Measurements from ENCODE around the gene LPAR1.

The LPAR1 gene

GRCh38 chr9:110939047-110939446 is 99.2 kb downstream of the LPAR1 start:
- no peak overlapping the region for H3K9ac ChIP-seq (ENCODE audit: low read depth, low read length, poor library complexity, severe bottlenecking)
- no peaks in the 10 kb centered on the region for H3K27me3 ChIP-seq (ENCODE audit: insufficient read depth, low read length, poor library complexity, severe bottlenecking)
- no peak overlapping the region for H2AFZ ChIP-seq (ENCODE audit: low read length)
- H3K79me2 ChIP-seq (ENCODE audit: insufficient read depth, low read length) = no peaks in the 10 kb centered on the region
- no peaks in the 10 kb centered on the region for H4K20me1 ChIP-seq (ENCODE audit: insufficient read depth, low read length, poor library complexity, severe bottlenecking)
- no peaks in the 10 kb centered on the region for H3K9me2 ChIP-seq (replicated peaks; ENCODE audit: low read depth, low read length)
- H3K36me3 ChIP-seq (ENCODE audit: insufficient read depth, low read length) = no peaks in the 10 kb centered on the region
- H3K4me2 ChIP-seq (ENCODE audit: low read depth, low read length, poor library complexity, severe bottlenecking) = no peak overlapping the region
- no peaks in the 10 kb centered on the region for H3K9me3 ChIP-seq (ENCODE audit: insufficient read depth, low read depth, low read length)
- H3F3A ChIP-seq (ENCODE audit: low read depth) = no peaks in the 10 kb centered on the region
- TF ChIP-seq EZH2phosphoT487 (IDR thresholded peaks at IDR 0.05; ENCODE audit: borderline replicate concordance) (no peak), CTCF (conservative IDR thresholded peaks at IDR 0.05; ENCODE audit: low read length) (no peak)
- H3K4me1 ChIP-seq (ENCODE audit: insufficient read depth, low read length, poor library complexity, severe bottlenecking) = no peaks in the 10 kb centered on the region
- no peak overlapping the region for H3K4me3 ChIP-seq (ENCODE audit: low read length, poor library complexity, severe bottlenecking)

- H4K20me1 ChIP-seq (ENCODE audit: insufficient read depth, low read length, poor library complexity, severe bottlenecking) = no peaks in the 10 kb centered on the region
- no peaks in the 10 kb centered on the region for H3K36me3 ChIP-seq (ENCODE audit: insufficient read depth, low read length)
Observed at GRCh38 chr9:110938242-110938641, 100.0 kb downstream of the LPAR1 start.

GRCh38 chr9:110936719-110937452 is 101.4 kb downstream of the LPAR1 start:
- Histone ChIP-seq H3K36me3 (ENCODE audit: insufficient read depth, low read length) (no peaks in the 10 kb centered on the region), H3K9me3 (ENCODE audit: insufficient read depth, low read depth, low read length) (no peaks in the 10 kb centered on the region), H3K4me1 (ENCODE audit: insufficient read depth, low read length, poor library complexity, severe bottlenecking) (no peaks in the 10 kb centered on the region), H3K79me2 (ENCODE audit: insufficient read depth, low read length) (no peaks in the 10 kb centered on the region), H3K27me3 (ENCODE audit: insufficient read depth, low read length, poor library complexity, severe bottlenecking) (no peaks in the 10 kb centered on the region), H3K9ac (ENCODE audit: low read depth, low read length, poor library complexity, severe bottlenecking) (no peak overlapping the region), H3F3A (ENCODE audit: low read depth) (no peaks in the 10 kb centered on the region), H3K9me2 (replicated peaks; ENCODE audit: low read depth, low read length) (no peaks in the 10 kb centered on the region), H4K20me1 (ENCODE audit: insufficient read depth, low read length, poor library complexity, severe bottlenecking) (no peaks in the 10 kb centered on the region), H3K4me2 (ENCODE audit: low read depth, low read length, poor library complexity, severe bottlenecking) (no peak overlapping the region), H3K4me3 (ENCODE audit: low read length, poor library complexity, severe bottlenecking) (no peak overlapping the region), H2AFZ (ENCODE audit: low read length) (no peak overlapping the region)
- TF ChIP-seq CTCF (conservative IDR thresholded peaks at IDR 0.05; ENCODE audit: low read length) = no peak
- TF ChIP-seq EZH2phosphoT487 (IDR thresholded peaks at IDR 0.05; ENCODE audit: borderline replicate concordance) = no peak

More at GRCh38 chr9:110938242-110938641, 100.0 kb downstream of the LPAR1 start:
- Histone ChIP-seq H3K9ac (ENCODE audit: low read depth, low read length, poor library complexity, severe bottlenecking) (no peak overlapping the region), H3K9me3 (ENCODE audit: insufficient read depth, low read depth, low read length) (no peaks in the 10 kb centered on the region), H3K4me3 (ENCODE audit: low read length, poor library complexity, severe bottlenecking) (no peak overlapping the region), H2AFZ (ENCODE audit: low read length) (no peak overlapping the region), H3K9me2 (replicated peaks; ENCODE audit: low read depth, low read length) (no peaks in the 10 kb centered on the region), H3K4me1 (ENCODE audit: insufficient read depth, low read length, poor library complexity, severe bottlenecking) (no peaks in the 10 kb centered on the region), H3K4me2 (ENCODE audit: low read depth, low read length, poor library complexity, severe bottlenecking) (no peak overlapping the region), H3F3A (ENCODE audit: low read depth) (no peaks in the 10 kb centered on the region), H3K27me3 (ENCODE audit: insufficient read depth, low read length, poor library complexity, severe bottlenecking) (no peaks in the 10 kb centered on the region), H3K79me2 (ENCODE audit: insufficient read depth, low read length) (no peaks in the 10 kb centered on the region)
- TF ChIP-seq CTCF (conservative IDR thresholded peaks at IDR 0.05; ENCODE audit: low read length) (no peak), EZH2phosphoT487 (IDR thresholded peaks at IDR 0.05; ENCODE audit: borderline replicate concordance) (no peak)
